HG02623 (cell line): ENCODE data around the gene CACNA1D.

Source experiments
- ATAC-seq: cut with Tn5 transposase; IDR thresholded peaks from one replicate; pipeline ENCODE4 v1.9.1; 2021; ENCODE audit warnings: moderate library complexity; ENCODE audit not compliant: unreplicated experiment

CACNA1D gene

DNA sequence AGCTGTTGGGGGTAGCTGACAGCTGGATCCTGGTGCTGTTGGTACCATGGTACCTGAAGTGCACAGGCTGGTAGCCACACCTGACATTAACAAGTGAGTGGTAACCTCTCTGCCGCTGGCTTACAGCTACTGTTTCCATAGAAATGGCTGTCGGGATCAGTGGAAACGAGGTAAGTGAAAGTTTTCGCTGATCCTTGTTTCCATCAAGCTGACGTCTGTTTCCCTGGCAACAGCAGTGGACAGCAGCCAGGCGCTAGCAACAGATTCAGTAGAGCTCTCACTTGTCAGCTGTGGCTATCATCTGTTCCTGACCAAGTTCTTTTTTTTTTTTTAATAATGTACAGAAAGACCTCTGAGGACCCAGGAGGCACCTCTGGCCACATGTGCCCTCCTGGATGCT, 185.6 kb downstream of the CACNA1D start:
- no peak for ATAC-seq

DNA sequence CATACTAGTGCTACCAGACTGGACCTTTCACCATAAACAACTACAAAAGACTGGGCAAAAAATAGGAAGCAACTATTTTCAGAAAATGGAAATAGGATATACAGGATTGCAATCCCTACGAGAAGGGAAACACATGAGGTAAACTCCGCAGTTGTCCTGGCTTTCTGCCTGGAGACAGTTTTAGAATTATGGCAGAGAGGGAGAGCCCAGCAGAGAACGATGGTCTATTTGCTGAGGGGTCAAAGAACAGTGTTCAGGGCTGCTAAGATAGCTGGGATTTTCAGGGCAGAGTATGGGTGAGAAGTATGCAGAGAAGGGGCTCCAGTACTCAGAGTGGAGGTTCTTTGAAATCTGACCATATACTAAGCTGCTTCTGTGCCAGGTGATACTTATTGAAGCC, 188.4 kb downstream of the CACNA1D start:
- ATAC-seq, result no peak

DNA sequence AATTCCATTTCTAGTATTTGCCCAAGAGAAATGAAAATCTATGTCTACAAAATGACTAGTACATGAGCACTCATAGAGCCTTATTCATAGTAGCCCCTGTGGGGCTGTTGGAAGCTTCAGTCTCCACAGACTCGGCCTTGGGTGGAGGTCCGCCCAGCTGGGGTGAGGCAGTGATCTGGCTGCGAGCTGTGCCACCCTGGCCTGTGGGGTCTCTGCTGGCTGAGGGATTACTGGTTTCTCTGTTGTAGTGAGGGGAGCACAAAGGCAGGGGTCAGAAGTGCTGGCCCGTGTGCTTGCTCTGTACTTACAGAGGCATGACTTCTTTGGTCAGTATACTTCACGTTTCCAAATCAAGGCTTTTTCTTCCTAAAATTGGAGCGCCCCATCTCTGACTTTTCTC, 193.7 kb downstream of the CACNA1D start:
- ATAC-seq, result no peak

DNA sequence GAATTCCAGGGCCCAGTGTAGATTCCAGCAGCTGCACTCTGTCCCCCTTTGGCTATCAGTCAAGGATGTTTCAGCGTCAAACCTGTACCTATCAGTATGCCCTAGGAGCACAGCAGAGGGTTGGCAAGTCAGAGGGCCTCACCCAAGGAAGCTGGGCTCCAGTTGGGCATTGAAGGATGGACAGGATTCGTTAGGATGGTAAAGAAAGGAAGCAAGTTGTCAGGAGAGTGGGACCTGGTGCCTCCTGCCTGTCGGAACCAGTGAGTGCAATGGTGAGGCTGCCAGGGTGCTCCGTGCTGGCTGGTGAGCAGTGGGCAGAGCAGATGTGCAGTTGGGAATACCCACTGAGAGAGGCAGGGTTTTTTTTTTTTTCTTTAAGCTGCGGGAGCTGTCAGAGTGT, 194.6 kb downstream of the CACNA1D start:
- no peak for ATAC-seq

DNA sequence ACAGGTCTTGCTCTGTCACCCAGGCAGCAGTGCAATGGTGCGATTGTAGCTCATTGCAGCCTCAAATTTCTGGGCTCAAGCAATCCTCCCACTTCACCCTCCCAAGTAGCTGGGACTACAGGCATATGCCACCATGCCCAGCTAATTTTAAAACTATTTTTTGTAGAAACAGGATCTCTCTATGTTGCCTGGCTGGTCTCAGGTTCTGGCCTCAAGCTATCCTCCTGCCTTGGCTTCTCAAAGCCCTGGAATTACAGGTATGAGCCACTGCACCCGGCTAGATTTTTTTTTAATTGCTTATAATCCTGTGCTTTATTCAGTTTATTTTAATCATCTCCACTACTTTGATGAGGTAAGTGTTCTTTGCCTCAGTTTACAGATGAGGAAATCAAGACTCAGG, 195.3 kb downstream of the CACNA1D start:
- ATAC-seq, result no peak

DNA sequence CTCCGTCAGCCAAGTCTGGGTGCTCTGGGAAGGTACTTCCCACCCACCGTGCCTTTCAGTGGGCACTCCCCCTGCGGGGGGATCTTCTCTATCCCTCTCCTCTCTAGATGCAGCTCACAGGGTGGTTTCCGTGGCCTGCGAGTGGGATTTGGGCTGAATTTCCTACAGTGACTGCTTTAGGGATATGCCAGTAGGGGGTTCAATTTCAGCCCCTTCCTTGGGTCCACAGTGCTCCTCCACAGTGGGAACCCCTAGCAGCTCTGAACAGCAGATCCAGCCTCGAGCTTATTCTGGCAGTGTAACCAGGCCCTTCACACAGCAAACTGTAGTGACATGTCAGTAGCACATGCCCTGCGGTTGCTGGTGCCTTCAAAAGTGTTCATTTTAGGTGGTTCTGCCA, 196.1 kb downstream of the CACNA1D start:
- no peak for ATAC-seq

DNA sequence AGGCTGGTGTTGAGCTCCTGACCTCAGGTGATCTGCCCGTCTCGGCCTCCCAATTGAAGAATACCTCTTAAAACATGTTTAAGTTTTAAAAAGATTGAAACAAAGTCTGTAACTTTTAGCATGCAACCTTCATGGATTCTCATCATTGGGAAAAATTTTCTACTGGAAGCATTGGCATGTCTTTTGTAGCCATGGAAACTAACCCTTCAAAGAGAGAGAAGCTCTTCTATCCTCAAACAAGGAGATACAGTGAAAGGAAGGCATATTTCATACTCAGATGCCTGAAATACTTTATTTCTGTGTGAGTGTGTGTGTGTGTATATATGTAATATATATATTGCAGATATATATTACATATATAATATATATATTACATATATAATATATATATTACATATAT, 196.9 kb downstream of the CACNA1D start:
- ATAC-seq, result no peak

DNA sequence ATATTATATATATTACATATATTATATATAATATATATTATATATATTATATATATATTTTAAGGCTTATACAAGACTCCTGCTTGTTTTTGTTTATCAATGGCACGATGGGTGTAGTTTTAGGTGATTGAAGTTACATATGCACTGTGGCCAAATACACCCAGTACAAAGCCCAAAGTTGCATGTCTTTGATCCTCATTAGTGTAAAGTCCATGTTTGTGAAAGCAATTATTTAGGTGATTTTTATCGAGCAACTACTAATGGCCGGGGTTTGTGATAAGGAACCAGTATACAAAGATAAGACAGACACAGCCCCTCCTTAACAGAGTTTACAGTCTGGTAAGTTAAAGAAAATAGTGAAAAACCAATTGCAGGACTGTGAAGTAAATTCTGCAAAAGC, 197.5 kb downstream of the CACNA1D start:
- no peak for ATAC-seq

DNA sequence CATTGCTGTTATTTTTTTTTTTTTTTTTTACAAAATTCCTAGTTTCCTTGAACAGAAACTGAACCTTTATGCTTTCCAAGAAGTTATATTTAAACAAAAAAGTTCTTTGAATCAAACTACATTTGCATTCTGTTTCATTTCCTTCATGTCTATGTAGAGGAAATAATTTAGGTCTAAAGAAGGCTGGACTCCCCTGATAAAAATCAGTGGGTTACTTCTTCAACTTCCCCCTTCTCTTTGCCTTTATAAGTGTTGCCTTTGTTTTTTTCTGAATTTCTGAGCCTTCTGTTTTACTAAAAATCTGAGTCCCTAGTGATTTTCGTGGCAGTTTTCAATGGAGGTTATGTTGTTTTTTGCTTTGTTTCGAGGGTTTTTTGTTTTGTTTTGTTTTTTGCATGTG, 199.0 kb downstream of the CACNA1D start:
- no peak for ATAC-seq

DNA sequence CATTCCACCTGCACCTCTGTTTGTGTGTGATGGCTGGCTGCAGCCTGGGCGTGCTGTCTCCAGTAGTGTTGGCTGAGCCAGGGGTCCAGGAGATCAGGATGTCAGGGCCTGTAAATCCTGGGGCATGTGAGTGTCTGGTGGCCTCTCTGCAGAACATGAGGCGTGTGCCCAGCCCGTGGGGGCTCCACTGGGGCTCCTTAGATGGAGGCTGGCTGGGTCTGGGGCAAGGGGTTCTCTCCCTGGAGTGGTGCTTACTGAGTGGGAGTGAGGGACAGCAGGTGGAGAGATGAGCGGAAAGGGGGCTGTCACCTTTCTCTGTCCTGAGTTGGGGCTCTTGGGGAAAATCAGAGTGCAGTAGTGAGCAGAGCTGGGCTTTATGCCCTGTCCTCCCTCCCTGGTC, 199.6 kb downstream of the CACNA1D start:
- no peak for ATAC-seq

DNA sequence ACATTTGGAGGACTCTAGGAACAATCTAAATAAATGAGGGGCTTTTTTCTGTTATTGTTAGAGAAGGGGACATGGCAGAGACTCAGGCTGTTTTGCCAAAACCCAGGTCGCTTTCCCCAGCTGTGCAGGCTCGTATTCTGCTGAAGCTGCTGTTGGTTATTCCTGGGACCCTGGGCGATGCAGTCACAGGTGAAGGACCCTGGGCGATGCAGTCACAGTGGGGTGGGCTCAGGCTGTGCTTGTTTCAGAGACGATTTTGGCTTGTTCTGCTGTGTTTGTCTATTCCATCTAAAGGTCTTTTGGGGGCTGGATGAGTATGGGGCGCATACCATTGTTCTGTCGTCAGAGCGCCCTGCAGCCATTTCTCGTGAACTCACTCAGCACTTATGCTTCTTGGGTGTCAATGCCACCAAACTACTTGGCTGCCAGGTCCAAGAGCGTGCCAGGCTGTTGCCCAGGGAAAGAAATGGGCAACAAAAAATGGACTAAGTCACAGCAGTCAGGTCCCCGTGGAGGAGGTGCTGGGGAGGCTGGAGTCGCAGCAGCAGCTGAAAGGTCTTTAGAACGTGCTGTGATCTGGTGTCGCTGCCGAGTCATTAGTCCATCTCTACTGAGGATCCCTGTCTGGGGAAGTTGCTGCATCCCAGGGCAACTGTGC, 200.4 kb downstream of the CACNA1D start:
- ATAC-seq, result no peak

DNA sequence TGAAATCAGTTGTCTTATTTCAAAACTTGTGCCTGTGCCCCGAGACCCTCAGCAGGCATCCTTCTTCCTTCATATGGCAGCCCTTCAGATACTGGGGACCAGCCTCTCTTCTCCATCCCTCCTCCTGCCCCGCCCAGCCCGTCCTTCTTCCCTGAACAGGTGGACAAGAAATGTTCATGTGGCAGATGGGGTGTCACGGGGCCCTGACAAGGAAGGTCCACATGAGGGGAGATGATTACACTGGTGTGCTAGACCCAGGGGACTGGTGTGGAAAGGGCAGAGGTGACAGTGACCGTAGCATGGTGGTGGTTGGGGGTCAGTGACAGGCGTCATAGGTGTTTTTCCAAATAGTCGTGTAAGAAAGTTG, 200.9 kb downstream of the CACNA1D start:
- ATAC-seq, result no peak

DNA sequence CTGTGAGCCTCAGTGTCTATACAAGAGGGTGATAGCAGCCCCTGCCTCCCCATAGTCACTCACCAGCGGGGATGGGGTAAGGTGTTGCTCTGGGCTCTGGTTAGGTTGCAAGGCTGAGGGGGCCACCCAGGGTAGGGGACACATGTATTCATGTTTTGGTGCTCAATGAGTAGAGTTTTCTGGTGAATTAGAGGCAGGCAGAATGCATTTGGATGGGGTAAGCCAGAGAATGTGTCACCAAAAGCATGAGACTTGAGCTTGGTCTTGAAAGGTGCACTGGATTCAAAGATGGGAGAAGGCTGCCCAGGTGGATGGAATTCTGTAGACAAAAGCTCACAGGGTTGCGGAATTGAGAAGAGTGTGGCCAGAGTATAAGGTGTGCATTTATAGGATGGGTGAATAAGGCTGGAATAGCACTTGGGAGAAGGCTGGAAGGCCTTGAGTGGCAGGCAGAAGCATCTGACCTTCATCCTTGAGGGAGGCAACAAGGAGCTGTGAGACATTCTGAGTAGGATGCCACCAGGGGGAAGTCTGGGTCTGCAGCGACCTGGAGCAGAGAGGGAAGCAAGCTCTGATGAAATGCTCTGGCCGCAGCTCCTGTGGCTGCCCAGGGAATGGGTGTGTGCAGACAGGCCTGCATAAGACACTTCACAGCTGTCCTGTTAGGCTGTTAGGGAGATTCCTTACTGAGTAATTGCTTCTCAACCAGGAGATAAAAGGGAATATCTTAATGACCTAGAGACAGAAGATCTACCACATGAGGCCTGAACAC, 202.2 kb downstream of the CACNA1D start:
- ATAC-seq, result no peak

DNA sequence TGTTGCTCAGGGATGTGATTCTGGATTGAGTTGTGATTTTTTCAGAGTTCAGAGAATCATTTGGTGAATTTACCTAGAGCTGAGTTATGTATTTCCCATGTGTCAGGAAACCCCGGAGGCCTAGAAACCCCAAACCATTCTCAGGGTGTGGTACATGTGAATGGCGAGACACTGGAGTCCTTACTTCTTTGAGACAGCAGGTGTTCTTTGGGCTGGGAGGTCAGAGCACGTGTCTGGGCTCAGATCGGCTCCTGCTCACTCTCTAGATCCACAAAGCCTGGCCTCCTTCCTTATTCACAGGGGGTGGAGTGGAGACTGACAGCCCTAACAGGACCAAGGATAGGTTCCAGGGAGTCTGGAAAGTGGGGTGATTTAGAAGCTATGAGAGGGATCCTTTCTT, 206.0 kb downstream of the CACNA1D start:
- no peak for ATAC-seq

DNA sequence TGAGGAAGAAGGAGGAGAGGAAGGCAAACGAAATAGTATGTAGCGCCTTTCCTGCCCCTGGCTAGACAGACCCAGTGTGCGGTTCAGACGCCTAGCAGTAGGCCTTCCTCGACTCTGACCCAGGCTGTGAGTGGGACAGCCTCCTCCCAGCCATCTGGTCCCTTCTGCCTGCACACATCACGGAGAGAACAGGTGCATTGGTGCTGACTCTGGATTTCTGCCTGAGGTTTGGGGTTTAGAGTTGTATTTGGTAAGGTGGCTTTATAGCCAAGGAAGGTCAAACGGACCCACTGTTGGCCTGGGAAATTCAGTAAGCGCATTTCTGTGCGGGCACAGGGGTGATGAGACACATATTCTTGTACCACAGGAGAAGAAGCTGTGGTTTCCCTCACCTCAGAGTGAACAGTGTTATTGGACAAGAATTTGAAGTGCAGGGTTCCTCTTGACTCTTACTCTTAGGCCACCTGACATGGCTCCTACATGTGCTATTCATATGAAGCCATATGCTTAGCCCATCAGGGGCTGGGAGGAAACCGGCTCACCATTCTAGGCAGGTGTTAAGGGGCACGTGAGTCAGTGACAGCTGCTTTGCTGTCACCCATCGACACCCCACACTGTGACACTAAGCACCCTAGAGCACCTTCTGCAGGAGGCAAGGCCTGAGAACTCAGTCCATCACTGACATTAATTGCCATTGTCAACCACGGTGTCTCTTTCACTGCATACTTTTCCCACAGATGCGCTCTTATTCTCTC, 208.5 kb downstream of the CACNA1D start:
- no peak for ATAC-seq

DNA sequence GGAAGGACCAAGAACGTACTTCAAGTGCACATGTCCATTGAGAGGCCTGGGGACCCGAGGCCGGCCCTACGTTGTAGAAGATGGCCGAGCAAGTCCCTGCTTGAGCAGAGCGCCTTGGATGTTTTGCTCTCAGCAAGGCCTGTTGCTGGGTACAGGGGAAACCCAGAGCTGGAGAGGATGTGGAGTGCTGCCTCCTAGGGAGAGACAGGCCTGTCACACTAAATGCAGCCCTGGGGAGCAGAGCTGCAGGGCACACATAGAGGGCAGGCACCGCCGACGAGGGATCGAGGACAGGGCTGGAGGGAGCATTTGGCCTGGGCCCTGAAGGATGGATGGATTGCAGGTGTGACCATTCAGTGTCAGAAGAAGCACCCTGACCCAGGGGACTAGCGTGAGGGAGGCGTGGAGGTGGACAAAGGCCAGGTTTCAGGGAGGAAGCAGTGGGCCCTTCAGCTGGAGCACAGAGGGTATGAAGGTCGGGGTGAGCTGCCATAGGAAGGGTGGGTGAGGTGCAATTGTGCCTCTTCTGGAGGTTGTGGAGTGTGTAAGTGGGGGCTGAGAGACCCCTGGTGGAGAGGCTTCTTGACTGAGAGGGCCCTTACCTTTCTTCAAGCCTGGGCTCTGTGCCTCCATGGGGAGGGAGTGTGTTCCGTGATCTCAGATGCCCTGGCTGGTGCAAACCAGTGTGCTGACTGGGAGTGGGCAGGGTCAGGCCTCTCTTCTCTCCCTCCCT, 209.4 kb downstream of the CACNA1D start:
- ATAC-seq, result no peak

DNA sequence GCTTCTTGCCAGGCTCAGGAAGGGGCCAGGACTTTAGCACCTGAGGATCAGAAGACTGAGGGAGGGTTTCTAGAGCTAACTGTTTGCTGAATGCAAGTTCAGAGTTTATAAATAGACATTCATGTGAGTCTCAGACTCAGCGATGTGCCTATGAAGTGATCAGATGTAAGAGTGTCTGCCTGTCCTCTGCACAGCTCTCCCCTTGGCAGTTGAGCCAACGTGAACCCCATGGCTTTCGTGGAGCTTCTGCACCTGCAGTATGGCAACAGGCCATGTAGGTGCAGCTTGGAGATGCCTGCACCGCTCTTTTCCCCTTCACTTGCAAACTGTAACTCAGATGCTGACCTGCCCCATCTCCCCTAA, 209.9 kb downstream of the CACNA1D start:
- no peak for ATAC-seq

DNA sequence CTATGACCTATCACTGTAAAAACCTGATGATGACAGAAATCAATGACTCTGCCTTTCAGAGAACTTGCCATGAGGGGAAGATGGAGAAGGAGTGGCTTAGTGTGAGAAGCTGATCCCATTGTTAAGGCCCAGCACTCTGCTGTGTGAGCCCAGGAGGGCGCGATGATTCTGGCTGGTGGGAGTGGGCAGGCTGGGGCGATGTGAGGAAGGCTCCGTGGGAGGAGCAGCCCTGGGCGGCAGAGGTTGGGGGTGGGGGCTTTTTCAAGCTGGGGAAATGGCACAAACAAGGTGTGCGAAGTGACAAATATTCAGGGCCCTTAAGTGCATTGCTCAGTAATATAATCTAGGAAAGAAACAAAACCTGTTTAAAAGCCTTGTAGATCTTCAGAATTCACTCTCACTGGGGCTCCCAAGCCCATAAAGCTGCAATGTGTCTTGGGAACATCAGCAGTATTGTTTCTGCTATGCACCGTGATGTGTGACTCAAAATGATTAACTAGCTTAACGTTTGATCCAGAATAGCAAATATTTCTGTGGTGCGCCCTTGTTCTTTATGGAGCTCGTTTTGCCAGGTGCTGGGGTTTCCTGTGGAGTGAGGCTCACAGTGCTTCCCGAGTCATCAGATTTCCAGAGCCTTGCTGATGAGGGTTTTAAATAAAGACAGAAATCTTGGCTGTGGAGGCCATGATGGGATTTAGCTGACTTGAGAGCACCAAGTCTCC, 210.8 kb downstream of the CACNA1D start:
- ATAC-seq, result no peak

DNA sequence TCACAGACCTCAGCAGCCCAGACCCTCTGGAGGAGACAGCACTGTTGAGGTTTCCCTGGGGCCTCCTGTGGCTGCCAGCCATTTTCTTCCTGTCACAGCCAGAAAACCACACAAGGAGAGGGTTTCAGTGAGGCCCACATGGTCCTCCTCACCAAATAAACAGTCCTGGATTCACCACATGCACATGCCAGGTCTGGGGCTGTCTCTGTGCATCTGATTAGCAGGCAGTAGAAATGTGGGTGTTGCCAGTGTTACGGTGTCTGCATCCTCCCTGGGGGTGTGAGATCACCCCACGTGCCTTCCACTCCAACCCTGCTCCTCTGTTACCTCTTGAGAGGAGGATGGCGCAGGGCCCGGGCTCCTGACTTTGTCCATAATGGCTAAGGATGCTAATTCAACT, 211.4 kb downstream of the CACNA1D start:
- no peak for ATAC-seq

DNA sequence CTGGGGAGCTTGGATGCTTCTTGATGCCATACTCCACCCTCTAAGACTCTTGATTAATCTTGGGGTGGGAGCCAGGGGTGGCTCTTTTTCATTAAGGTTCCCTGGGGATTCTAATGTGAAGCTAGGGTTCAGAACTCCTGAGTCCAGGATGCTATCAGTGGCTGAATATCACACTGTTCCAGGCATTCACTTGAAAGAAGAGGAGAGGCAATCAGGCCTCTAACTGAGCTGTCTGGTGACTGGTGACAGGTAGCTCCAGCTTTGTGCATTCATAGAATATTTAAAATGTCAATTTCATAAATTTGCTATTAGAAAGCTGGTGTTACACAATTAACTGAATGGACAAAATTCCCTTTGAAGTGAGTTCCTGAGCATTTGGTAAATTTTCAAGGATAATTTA, 212.8 kb downstream of the CACNA1D start:
- ATAC-seq, result no peak
